OCI-M1 (cell line): Measurements from ENCODE around the gene TDRD10.
A peak's percentile ranks its signal among the peaks of the same experiment; 100 is the strongest.

Experiments used
- DNase-seq: peaks from one replicate; lab custom pipeline; 2025; lab: John Stamatoyannopoulos, UW

The TDRD10 gene

DNA sequence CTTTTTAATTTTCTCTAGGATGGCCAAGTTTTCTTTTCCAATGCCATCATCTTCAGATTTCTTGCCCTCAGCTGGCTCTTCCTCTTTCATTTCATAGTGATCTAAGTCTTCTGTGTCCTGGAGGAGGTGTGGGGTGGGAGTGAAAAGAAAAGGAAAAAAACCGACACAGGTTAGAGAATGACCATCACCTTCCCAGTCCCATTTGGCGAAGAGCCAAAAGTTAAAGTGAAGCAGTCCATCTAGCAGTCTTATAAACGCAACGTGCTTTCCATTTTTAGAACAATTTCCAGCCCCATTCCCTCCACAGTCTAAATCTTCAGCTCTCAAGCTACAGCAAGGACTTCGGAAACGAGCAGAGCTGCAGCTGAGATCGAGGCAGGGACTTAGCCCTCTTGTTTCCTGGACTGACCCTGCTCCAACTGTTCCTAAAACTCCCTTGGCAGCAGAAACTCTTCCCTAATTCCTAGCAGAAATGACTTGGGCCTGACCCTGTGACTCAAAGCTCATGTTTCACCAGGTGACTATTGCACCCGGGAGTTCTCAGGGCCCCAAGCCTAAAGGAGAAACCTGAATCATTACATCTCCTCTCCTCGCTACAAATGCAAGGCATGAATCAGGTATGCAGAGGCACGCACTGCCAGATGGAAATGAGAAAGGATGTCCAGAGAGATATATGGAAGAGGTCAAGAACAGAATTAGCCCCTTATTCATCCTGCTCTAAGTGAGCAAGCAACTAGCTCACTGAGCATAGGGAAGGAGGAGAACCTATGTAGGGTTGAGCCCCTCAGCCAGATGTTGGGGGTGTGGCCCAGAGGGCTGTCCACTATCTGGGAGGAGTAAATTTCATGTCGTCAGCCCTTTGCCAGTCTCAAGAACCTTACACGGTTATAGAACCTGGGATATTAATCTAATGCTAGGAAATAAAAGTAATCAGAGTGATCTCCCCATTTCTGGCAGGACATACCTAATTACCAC is 51.3 kb downstream of the TDRD10 start:
- no peak for DNase-seq

DNA sequence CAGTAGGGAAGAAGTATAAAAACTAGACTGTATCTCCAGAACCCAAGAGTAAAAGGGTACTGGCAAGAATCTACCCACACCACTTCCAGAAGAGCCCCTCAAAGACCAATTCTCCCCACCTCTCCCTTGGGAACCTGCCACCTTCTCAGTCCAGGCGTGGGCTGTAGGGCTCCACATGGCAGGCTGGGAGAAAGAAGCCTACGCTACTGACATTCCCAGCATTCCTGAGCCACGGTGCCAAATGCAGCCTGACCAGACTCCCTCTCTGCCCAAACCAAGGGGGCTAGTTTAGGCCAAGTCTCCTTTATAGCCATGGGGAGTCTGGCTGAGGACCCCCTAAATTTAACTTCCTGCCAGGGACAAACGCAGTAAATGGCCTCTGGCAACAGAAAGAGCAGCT is 54.4 kb downstream of the TDRD10 start:
- no peak for DNase-seq

DNA sequence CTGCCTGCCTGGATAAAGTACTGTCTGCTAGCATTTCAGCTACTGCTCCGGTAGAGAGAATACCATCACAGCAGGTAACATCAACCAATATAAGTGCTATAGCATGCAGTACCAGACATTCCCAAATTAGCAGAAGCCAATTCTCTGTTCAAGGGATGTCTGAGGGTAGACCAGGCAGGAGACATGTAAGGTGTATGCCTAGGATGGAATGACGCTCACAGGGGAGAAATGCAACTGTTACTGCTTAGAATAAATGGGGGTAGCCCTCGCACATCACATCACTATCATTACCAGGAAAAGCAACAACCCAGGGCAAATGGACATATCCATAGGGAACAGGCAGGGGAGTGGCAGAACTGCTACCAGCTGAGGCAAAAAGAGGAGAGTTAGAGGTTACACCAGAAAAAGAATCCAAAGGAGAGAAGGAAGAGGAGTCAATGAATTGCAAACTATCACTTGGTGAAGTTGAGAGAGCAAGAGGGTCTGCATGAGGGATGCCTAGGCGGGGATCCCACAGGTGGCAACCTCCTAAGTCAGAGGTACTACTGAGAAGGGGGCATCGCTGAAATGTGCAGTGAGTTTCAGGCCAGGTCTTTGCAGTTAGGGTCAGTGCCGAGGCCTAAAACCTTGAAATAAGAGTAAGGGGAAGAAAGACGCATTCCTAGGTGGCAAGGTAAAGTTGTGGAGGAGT is 55.4 kb downstream of the TDRD10 start:
- peak; percentile 46 for DNase-seq

DNA sequence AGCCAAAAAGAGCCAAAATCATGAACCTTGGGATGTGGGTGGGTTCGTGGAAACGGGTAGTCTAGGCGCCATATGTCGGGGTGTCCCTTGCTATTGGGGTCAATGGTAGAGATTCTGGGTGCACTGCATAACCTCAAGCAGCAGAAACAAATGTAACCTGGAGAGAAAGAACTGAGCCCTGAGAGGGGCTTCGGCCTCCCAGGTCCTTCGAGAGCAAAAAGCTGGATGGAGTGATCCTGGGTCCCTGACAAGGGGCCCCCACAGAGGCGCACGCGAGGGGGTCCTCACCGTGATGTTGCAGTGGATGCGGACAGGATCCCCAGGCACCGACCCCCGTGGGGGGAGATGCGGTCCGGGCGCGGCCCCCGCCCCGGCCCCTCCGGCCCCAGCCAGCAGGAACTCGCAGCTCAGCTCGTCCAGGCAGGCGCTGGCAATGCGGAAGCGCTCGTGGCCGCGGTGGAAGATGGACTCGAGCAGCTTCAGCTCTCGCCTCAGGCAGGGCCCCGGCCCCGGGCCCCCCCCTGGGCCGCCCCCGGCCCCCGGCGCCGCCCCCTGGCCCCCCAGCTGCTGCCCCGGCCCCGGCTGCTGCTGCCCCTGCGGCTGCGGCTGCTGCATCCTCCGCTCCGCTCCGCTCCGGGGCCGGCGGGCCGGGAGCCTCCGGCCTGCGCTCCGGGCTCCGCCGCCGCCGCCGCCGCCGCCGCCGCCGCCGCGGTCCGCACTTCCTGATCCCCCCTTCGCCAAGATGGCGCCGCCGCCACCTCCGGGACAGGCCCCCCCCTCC is 56.1 kb downstream of the TDRD10 start, which contains the start of gene UBE2Q1:
Gene UBE2Q1 (minus strand): TSS at position 724 of the 781 bp plus-strand sequence. CDS start 109 bp downstream, at position 615.
- peak; percentile 62 for DNase-seq

GRCh38 chr1:154558720-154559465 is 56.9 kb downstream of the TDRD10 start:
- peak; percentile 99 for DNase-seq

DNA sequence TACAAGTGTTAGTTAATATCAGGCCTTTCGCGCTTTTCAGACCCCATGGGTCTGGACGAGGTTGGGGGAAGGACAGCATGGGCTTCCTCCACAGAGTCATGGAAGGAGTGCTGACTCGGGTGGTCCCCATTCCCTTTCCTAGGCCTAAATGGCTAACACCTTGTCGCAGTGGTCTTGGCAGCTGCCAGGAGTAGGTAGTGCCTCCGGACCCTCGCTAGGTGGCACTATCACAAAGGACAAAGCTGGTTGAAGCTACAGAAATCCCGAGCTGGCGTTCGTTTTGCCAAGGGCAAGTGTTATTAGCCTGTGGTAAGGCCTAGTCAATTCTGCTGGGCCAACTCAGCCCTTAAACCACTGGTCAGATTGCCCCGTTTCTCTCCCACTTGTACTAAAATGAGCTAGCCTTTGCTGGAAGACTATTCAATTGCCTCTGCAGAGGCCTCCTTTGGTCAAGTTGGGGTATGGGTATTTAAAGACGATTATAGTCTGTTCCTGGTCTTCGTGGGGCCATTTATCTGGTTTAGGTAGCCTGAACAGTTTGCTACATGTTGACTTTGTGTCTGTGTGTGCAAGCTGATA is 57.5 kb downstream of the TDRD10 start:
- peak; percentile 96 for DNase-seq

DNA sequence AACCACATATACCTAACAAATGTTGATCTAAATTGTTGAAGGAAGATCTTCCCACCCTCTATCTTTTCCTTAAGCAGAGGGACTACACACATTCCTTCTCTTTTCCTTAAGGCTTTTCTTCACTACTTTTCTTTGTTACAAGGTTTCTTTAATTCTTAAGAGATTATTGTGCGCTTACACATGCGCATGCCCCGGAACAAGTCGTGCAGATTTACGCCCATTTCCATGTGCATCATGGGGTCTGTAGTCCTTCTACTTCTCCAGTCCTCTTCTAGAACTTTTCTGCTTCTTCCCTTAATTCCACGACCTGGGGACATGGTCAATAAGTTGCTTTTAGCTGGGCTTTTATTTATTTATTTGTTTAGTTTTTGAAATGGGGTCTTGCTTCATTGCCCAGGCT is 63.9 kb downstream of the TDRD10 start:
- DNase-seq, result no peak

- DNase-seq, result peak; percentile 80
These were observed 65.6 kb downstream of the TDRD10 start, which contains the start of gene CHRNB2 for GRCh38 chr1:154567386-154568156. Gene CHRNB2 (plus strand): TSS chr1:154567778. CDS start chr1:154568045, 267 bp downstream.

- no peak for DNase-seq
These were observed 66.3 kb downstream of the TDRD10 start for GRCh38 chr1:154568157-154568815.

- no peak for DNase-seq
These were observed 69.4 kb downstream of the TDRD10 start for GRCh38 chr1:154571244-154571963.

GRCh38 chr1:154571964-154572288 is 69.9 kb downstream of the TDRD10 start:
- DNase-seq, result no peak

DNA sequence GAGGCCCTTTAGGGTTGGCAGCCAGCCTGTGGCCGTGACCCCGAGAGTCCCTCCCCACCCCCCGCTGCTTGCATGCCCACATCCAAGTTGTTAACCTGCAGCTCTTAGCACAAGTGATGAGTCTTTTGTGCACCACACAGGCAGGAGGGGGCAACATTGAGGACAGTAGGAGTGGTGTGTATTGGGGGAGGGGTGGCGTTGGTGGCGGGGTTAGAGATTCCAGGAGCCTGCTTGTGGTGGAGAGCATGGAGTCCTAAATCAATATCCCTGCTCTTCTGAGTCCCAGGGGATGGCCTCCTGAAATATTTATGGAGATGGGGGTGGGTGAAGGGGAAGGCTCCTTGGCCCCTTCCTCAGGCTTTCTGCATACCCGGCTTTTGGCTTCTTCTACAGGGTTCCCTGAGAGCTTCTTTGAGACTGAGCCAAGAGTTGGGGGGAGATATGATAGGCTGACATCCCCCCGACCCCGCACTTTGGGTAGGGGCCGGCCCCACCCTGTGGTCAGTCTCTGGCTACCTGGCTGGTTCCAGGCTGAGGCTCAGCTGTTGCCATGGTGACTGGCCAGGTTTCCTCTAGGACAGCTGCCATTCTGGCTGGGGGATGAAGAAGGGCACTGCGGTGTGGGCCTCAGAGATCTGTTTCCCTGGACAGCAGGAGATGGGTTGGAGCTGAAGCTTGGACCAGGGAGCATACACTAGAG is 70.6 kb downstream of the TDRD10 start:
- no peak for DNase-seq

DNA sequence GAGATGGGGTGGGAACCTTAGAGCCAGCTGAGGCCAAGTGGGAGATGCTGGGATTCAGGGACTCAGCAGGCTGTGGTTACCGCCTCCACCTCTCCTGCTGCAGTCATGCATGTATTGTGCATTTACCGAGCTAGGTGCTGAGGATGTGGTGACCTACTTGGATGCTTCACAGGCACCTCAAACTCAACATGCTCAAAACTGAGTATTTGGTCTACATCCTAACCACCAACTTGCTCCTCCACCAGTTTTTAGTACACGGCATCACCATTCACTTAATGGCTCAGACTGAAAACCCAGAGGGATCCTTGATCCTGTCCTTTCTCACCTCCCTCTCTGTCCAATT is 71.1 kb downstream of the TDRD10 start:
- DNase-seq, result no peak

GRCh38 chr1:154574716-154575115 is 72.7 kb downstream of the TDRD10 start:
- peak; percentile 91 for DNase-seq

DNA sequence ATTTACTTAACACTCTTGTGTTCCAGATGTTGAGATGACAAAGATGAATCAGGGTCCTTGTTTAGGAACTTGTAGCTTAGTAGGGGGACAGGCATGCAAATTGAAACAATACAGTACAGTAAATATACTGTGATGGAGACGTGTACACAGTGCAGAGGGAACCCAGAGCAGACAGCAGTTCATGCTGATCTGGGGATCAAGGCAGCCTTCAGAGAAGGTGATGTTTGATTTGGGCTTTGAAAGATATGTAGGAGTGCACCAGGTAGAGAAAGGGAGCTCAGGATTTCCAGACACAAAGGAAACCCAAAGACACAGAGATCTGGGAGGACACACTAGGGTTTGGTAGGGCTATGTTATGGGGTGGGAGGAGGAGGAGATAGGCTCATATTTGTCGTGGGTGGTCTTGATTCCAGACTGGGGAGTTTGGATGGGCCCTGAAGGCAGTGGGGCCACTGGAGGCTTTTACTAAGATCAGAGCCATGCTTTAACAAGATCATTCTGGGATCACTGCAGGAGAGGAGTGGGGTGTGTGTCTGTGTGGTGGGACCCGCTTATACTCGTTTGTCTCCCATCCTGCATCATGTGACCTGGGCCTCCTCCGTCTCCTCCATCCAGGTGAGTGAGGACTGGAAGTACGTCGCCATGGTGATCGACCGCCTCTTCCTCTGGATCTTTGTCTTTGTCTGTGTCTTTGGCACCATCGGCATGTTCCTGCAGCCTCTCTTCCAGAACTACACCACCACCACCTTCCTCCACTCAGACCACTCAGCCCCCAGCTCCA is 73.3 kb downstream of the TDRD10 start:
- no peak for DNase-seq

DNA sequence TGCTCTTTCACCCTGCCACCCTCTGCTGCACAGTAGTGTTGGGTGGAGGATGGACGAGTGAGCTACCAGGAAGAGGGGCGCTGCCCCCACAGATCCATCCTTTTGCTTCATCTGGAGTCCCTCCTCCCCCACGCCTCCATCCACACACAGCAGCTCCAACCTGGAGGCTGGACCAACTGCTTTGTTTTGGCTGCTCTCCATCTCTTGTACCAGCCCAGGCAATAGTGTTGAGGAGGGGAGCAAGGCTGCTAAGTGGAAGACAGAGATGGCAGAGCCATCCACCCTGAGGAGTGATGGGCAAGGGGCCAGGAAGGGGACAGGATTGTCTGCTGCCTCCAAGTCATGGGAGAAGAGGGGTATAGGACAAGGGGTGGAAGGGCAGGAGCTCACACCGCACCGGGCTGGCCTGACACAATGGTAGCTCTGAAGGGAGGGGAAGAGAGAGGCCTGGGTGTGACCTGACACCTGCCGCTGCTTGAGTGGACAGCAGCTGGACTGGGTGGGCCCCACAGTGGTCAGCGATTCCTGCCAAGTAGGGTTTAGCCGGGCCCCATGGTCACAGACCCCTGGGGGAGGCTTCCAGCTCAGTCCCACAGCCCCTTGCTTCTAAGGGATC is 74.0 kb downstream of the TDRD10 start:
- DNase-seq, result no peak

DNA sequence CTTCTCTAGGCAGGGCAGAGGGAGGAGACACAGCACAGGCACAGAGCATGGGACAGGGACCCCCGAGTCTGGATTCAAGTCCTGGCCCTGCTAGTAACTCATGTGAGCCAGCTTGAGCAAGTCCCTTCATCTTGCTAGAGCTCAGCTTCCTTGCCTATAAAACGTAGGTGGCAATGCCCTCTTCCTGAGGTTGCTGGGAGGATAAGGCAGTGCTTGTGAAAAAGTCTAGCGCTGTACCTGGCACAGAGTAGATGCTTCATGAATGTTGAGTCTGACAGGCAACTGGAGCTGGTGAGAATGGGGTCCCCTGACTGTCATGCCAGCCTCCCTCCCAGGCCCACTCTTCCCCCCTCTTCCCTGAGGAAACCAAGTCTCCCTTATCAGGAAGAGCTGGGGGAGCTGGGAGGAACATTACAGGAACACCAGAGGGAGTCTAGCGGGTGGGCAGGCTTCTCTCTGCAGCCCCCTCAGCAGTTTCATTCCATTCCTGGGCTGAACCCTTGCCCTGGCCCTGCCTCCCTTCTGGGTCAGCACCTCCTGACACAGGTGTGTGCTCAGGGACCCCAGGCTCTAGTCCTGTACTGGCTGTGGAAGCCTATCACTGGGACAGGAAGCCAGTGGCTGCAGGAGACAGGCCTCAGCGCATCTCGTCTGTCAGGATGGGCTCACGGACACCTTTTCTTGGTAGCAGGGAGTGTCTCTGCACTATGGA is 75.5 kb downstream of the TDRD10 start:
- no peak for DNase-seq
